ENCODE measurements around the gene DSG4.

DSG4 gene

DNA sequence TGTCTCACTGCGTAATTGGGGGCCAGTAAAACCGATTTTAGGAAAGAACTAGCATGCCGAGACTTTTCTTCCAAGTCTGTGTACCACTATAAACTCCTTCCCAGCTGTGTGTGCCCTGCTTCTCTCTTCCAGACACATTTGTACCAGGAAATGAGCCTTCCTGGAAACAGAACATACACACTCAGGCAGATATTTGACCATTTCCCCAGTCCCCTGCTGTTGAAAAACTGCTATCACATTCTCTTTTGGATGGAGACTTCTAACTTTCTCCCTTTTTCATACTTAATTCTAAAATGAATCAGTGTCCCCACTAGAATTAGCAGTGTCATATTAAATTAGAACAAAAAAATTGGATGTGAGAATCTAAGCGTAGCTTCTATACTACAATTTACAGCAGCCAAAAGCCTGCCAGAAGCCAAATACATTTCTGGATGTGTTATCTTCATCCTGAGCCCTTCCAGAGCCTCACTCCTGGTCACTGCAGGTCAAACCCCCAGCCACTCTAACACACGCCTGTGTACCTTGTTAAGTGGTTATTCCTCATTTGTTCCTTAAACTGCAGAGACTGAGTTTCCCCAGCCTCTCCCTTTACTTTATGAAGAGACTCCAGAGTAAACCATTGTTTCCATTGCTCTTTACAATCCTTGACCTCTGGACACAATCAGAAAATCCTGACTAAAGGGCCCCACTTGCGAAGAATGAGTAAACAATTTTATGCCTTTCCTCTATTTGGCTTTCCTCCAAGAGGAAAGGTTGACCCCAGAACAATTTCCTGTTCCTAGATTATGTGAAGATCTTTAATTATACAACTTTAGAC is 20.4 kb downstream of the DSG4 start:
- no peaks in the 10 kb centered on the region for H3K9me3 ChIP-seq (ENCODE audit: control insufficient read depth, insufficient read depth, low read length)
- H3K36me3 ChIP-seq (ENCODE audit: control insufficient read depth, low read length), result no peaks in the 10 kb centered on the region
- TF ChIP-seq EZH2phosphoT487 (IDR thresholded peaks at IDR 0.05; ENCODE audit: borderline replicate concordance, low read length) (no peak), CTCF (IDR thresholded peaks at IDR 0.05; ENCODE audit: low read depth, low read length, poor library complexity, severe bottlenecking) (no peak)
- no peaks in the 10 kb centered on the region for H3F3A ChIP-seq (ENCODE audit: control insufficient read depth, insufficient read depth)
- H4K20me1 ChIP-seq (ENCODE audit: control insufficient read depth, insufficient read depth, low read depth, low read length), result no peaks in the 10 kb centered on the region
- H3K27me3 ChIP-seq (ENCODE audit: control insufficient read depth, low read length), result 0 out of 2 replicates have a peak, but pooled peaks cover 2% of the 10 kb centered on the region
- no peak overlapping the region for H3K4me3 ChIP-seq (ENCODE audit: low read length)
- H3K9me2 ChIP-seq (replicated peaks; ENCODE audit: control insufficient read depth, low read length), result no peaks in the 10 kb centered on the region
- no peak overlapping the region for H3K4me2 ChIP-seq (ENCODE audit: low read length)
- no peaks in the 10 kb centered on the region for H3K79me2 ChIP-seq (ENCODE audit: control insufficient read depth, low read length)
- H3K27ac ChIP-seq (ENCODE audit: low read depth, low read length), result no peak overlapping the region
- no peaks in the 10 kb centered on the region for H3K4me1 ChIP-seq (ENCODE audit: control insufficient read depth, low read length)

DNA sequence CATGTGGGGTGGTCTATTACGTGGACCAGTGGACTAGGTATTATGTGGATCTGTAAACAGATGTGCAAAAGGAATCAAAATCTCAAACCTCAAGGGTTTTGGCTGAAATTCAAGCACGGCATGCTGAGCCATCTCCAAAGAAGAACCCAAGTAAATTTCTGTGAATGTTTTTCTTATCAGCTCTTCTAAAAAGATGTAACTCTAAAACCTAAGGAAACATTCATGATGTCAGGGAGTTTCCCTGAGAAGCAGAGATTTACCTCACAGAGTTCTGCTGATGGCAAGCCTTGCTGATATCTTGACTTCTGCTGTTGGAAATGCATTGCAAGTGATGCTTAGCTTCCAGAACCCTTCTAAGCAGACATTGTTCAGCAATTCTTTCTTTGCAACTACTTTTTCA is 21.6 kb downstream of the DSG4 start:
- H3K79me2 ChIP-seq (ENCODE audit: control insufficient read depth, low read length), result no peaks in the 10 kb centered on the region
- no peaks in the 10 kb centered on the region for H4K20me1 ChIP-seq (ENCODE audit: control insufficient read depth, insufficient read depth, low read depth, low read length)
- TF ChIP-seq CTCF (IDR thresholded peaks at IDR 0.05; ENCODE audit: low read depth, low read length, poor library complexity, severe bottlenecking), result no peak
- TF ChIP-seq EZH2phosphoT487 (IDR thresholded peaks at IDR 0.05; ENCODE audit: borderline replicate concordance, low read length), result no peak
- no peak overlapping the region for H3K4me3 ChIP-seq (ENCODE audit: low read length)
- no peaks in the 10 kb centered on the region for H3K9me2 ChIP-seq (replicated peaks; ENCODE audit: control insufficient read depth, low read length)
- H3F3A ChIP-seq (ENCODE audit: control insufficient read depth, insufficient read depth), result no peaks in the 10 kb centered on the region
- H3K27ac ChIP-seq (ENCODE audit: low read depth, low read length), result no peak overlapping the region
- H3K4me1 ChIP-seq (ENCODE audit: control insufficient read depth, low read length), result no peaks in the 10 kb centered on the region
- H3K27me3 ChIP-seq (ENCODE audit: control insufficient read depth, low read length), result 0 out of 2 replicates have a peak, but pooled peaks cover 2% of the 10 kb centered on the region
- no peaks in the 10 kb centered on the region for H3K36me3 ChIP-seq (ENCODE audit: control insufficient read depth, low read length)
- H3K9me3 ChIP-seq (ENCODE audit: control insufficient read depth, insufficient read depth, low read length), result no peaks in the 10 kb centered on the region
- H3K4me2 ChIP-seq (ENCODE audit: low read length), result no peak overlapping the region

DNA sequence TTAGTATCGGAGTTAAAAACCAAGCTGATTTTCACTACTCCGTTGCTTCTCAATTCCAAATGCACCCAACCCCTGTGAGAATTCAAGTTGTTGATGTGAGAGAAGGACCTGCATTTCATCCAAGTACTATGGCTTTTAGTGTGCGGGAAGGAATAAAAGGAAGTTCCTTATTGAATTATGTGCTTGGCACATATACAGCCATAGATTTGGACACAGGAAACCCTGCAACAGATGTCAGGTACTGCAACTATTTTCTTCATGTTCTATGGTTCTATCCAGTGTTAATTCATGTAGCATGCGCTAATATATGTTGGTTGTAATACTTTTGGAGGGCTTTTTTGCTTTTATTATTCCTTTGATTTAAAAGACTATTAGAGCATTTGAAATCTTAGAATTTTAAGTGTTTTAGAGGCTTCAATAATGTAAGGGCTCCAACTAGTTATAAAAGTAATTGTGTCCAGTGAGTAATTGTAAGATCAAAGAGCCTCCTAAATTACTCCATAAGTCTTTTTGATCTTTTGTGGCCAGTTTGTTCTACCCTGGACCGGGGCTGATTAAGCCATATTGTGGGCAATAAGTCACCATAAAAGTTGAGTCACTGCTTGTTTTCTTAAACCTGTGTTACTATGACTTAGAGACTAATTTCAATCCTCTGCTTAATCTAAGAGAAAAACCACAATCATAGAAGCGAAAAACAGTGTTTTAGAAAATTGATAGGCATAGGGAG is 22.9 kb downstream of the DSG4 start:
- Histone ChIP-seq H3K9me2 (replicated peaks; ENCODE audit: control insufficient read depth, low read length) (no peaks in the 10 kb centered on the region), H3K9me3 (ENCODE audit: control insufficient read depth, insufficient read depth, low read length) (no peaks in the 10 kb centered on the region), H3K79me2 (ENCODE audit: control insufficient read depth, low read length) (no peaks in the 10 kb centered on the region), H4K20me1 (ENCODE audit: control insufficient read depth, insufficient read depth, low read depth, low read length) (no peaks in the 10 kb centered on the region), H3K4me1 (ENCODE audit: control insufficient read depth, low read length) (no peaks in the 10 kb centered on the region), H3K4me3 (ENCODE audit: low read length) (no peak overlapping the region), H3K27ac (ENCODE audit: low read depth, low read length) (no peak overlapping the region), H3K36me3 (ENCODE audit: control insufficient read depth, low read length) (no peaks in the 10 kb centered on the region), H3K4me2 (ENCODE audit: low read length) (no peak overlapping the region), H3F3A (ENCODE audit: control insufficient read depth, insufficient read depth) (no peaks in the 10 kb centered on the region), H3K27me3 (ENCODE audit: control insufficient read depth, low read length) (0 out of 2 replicates have a peak, but pooled peaks cover 2% of the 10 kb centered on the region)
- TF ChIP-seq EZH2phosphoT487 (IDR thresholded peaks at IDR 0.05; ENCODE audit: borderline replicate concordance, low read length) (no peak), CTCF (IDR thresholded peaks at IDR 0.05; ENCODE audit: low read depth, low read length, poor library complexity, severe bottlenecking) (no peak)

Data from DOHH2 (cell line).